Left ventricle myocardium inferior (tissue), 1 donor: ENCODE data around the gene PRUNE1. TPM values are rescaled to one million over a fixed set of nuclear protein-coding genes. Genes with fewer than 3 reads are reported as not detected.
A peak's percentile ranks its signal among the peaks of the same experiment; 100 is the strongest.

Source experiments
- DNase-seq: peaks from one replicate; pipeline ENCODE4 v3.0.0-alpha.2; 2020
- H3K27ac ChIP-seq: fragments of 200-600 bp; replicated peaks from 2 replicates; pipeline ENCODE4 v1.8.0; 2021
- H3K27me3 ChIP-seq: fragments of 200-600 bp; 2 replicates; pipeline ENCODE4 v1.8.0; 2021; ENCODE audit warnings: low read depth
- H3K36me3 ChIP-seq: fragments of 200-600 bp; 2 replicates; pipeline ENCODE4 v1.8.0; 2021
- H3K4me1 ChIP-seq: fragments of 200-600 bp; 2 replicates; pipeline ENCODE4 v1.8.0; 2021
- H3K4me3 ChIP-seq: fragments of 200-600 bp; 2 replicates; pipeline ENCODE4 v1.8.0; 2021; ENCODE audit warnings: mild to moderate bottlenecking, moderate library complexity
- H3K9me3 ChIP-seq: fragments of 200-600 bp; replicated peaks from 2 replicates; pipeline ENCODE4 v1.8.0; 2021
- intact Hi-C: fragments of 100-400 bp; cut with micrococcal nuclease; formaldehyde crosslinking; loops from one replicate; pipeline ENCODE4 v1.11.0; 2022
- total RNA-seq: library from RNA; stranded (reverse); fragmentation: NEBNext Ultra II Directional; extraction: Animal tissue kit (Norgen Biotek cat#: 25700); gene quantifications from one replicate; pipeline ENCODE4 v1.2.1, GENCODE V29; 2021
- TF ChIP-seq, protein P1 (sequence below): fragments of 200-600 bp; IDR thresholded peaks from 2 replicates; pipeline ENCODE4 v1.8.0; 2021; ENCODE audit warnings: antibody characterized with exemption, mild to moderate bottlenecking, borderline replicate concordance
- donor health status: DM: no; HTN: yes; CAD: no; lungs with severe emphysema.

Gene PRUNE1
- total RNA-seq, 1 donor from 2014 or later: 42.8 TPM

- Histone ChIP-seq H3K27ac (peak overlapping the region; percentile 4), H3K4me3 (no peak overlapping the region), H3K9me3 (no peaks in the 10 kb centered on the region), H3K27me3 (no peaks in the 10 kb centered on the region), H3K4me1 (peaks cover 69% of the 10 kb centered on the region), H3K36me3 (peaks cover 49% of the 10 kb centered on the region)
- intact Hi-C loops: no loop called here
- no peak for DNase-seq
- TF ChIP-seq, protein P1, sequence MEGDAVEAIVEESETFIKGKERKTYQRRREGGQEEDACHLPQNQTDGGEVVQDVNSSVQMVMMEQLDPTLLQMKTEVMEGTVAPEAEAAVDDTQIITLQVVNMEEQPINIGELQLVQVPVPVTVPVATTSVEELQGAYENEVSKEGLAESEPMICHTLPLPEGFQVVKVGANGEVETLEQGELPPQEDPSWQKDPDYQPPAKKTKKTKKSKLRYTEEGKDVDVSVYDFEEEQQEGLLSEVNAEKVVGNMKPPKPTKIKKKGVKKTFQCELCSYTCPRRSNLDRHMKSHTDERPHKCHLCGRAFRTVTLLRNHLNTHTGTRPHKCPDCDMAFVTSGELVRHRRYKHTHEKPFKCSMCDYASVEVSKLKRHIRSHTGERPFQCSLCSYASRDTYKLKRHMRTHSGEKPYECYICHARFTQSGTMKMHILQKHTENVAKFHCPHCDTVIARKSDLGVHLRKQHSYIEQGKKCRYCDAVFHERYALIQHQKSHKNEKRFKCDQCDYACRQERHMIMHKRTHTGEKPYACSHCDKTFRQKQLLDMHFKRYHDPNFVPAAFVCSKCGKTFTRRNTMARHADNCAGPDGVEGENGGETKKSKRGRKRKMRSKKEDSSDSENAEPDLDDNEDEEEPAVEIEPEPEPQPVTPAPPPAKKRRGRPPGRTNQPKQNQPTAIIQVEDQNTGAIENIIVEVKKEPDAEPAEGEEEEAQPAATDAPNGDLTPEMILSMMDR: no peak
Observed at GRCh38 chr1:151051356-151052009, 43.2 kb downstream of the PRUNE1 start.

DNA sequence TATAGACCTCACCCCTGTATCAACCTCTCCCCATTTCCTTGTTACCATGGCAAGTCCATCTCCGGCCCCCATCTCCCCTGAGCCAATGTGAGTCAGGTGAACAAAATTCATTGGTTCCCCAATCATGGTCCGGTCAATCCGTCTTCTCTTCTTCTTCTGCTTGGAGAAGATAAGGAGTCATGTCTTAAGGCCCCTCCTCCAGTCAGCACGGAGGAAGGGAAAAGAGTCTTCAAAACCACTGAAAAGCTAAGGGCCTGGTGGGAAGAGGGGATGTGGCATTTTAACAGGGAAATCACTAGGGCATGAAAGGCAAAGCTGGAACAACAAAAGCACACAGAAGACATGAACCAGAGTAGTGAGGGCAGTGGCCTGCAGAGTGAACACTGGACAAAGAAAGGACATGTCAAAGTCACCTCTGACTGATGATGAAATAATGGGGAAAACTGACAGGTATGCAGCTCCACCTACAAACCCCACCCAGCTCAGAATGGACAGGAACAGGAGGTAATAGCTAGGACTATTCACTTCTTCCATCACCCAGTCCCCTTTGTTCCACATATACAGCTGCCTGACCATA is 46.8 kb downstream of the PRUNE1 start:
- intact Hi-C loops: no loop called here

DNA sequence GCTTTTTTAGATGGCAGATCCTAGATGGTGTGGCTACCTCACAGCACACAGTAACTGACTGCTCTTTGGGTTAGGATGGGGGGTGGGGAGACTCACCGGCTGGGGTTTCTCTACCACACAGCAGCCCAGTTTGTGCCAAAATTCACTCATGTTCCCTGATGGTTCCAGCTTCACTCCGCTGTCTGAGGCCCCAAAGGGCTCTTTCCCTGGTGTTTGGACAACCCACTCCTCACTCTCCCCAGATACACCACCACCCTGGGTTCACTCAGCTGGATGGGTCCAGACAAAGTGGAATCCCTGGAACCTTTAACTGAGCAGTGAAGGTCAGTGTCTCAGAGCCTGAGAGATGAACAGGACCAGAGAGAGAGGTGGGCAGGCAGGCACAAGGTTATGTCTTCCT is 47.3 kb downstream of the PRUNE1 start:
- H3K27ac ChIP-seq: peak overlapping the region; percentile 96
- H3K4me3 ChIP-seq: no peak overlapping the region
- H3K27me3 ChIP-seq: no peaks in the 10 kb centered on the region
- peaks cover 49% of the 10 kb centered on the region for H3K36me3 ChIP-seq
- TF ChIP-seq, protein P1: no peak
- no peak for DNase-seq
- intact Hi-C loops: no loop called here
- peaks cover 70% of the 10 kb centered on the region for H3K4me1 ChIP-seq
- H3K9me3 ChIP-seq: no peaks in the 10 kb centered on the region

More for the DNA sequence above, 46.8 kb downstream of the PRUNE1 start:
- Histone ChIP-seq H3K4me3 (no peak overlapping the region), H3K4me1 (peaks cover 70% of the 10 kb centered on the region), H3K27ac (peak overlapping the region; percentile 96), H3K36me3 (peaks cover 49% of the 10 kb centered on the region), H3K9me3 (no peaks in the 10 kb centered on the region), H3K27me3 (no peaks in the 10 kb centered on the region)
- no peak for DNase-seq
- TF ChIP-seq, protein P1: no peak

DNA sequence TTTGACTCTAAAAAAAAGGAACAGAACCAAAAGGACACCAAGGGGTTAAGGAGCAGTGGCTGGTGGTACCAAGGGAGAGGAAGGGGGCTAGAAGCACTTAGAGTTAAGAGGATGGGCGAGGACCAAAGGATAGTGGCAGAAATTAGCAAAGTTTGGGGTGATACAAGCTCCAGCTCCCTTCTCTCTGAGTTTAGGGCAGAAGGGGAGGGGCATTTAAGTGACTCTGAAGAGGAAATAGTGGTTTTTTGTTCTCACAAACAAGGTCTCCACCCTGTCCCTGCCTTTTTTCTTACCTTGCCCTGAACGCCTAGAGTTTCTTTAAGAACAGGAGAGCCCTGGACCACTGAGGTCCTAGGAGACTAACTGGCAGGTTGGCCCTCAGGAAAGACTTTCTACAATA is 47.9 kb downstream of the PRUNE1 start:
- TF ChIP-seq, protein P1: no peak
- no peak for DNase-seq
- Histone ChIP-seq H3K4me1 (peaks cover 67% of the 10 kb centered on the region), H3K9me3 (no peaks in the 10 kb centered on the region), H3K27ac (peak overlapping the region; percentile 96), H3K27me3 (no peaks in the 10 kb centered on the region), H3K36me3 (peaks cover 49% of the 10 kb centered on the region), H3K4me3 (peak overlapping the region; percentile 92)
- intact Hi-C loops: no loop called here

DNA sequence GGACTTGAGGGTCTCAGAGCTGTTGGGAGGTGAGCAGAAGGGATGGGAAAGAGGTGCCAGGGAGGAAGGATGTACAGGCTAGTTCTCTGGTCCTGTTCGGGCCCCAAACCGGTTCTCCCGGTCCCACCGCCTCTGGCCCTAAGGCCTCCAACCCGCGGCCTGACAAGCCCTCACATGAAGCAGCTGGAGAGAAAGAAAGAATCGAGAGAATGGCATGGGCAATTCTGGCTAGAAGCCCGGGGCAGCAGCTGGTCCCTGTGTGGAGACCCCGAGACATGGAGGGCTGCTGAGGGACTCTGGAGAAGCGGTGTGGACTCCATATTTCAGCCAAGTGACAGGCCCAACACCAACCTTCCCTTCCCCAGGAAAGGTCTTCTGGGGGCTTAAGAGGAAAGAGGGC is 50.4 kb downstream of the PRUNE1 start:
- Histone ChIP-seq H3K27ac (peak overlapping the region; percentile 96), H3K27me3 (no peaks in the 10 kb centered on the region), H3K9me3 (no peaks in the 10 kb centered on the region), H3K4me1 (peaks cover 59% of the 10 kb centered on the region), H3K36me3 (peaks cover 26% of the 10 kb centered on the region), H3K4me3 (peak overlapping the region; percentile 92)
- TF ChIP-seq, protein P1: no peak
- intact Hi-C loops: no loop called here
- no peak for DNase-seq
